Lung microvascular endothelial cell (primary cell): ENCODE results near the gene MAML2. TPM values are rescaled to one million over a fixed set of nuclear protein-coding genes. Genes with fewer than 3 reads are reported as not detected.

ENCODE experiments used
- DNase-seq, 2 donors: peaks; one replicate each; pipeline versions ENCODE4 v3.0.0 to v3.0.0-alpha.2; 2010; ENCODE audit warnings: low read depth in 2 of 2
- total RNA-seq: library from RNA; depleted of rRNA; stranded (reverse); fragments of >200 nt; gene quantifications from 2 replicates; pipeline ENCODE4 v1.2.1, GENCODE V29; 2014

The MAML2 gene
- total RNA-seq, 1 donor from 2014 or later, result 5.2 TPM

DNA sequence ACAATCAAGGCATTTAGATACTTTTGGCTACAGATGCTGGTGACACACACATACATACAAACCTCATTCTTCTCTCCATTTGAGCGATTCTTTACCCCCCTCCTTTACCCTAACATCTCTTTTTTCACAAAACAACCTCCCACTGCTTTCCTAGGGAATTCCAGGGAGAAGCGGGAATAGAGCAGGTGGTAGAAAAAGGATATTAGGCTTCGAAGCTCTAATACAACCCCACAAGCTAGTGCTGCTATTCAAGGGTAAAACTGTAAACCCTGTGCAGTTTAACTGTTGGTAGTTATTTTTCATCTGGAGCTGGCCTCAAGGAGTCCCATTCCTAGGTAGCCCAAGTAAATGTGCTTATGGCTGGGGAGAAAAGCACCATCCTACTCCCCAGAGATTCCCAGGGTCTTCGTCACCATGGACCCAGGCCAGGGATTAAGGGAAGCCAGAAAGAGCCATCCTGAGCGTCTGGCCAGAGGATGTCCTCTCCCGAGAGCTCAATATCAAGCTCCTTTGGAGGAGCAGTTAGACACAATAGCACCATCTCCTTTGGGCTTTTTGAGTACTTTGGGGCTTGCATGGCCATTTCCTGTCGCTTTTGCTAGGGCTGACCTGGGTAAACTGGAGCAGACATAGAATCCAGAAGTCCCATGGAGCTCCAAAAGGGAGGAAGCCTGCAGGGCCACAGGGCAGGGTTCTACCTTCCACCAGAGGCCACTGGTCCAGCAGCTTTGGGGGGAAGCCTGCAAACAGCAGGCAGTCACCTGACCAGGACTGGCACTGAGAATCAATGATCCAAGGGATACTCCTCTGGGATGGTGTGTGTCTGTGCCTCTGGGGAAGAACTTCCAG is 3.1 kb downstream of the MAML2 start:
- peak in 1 of 2 donors; percentile 11 for DNase-seq

DNA sequence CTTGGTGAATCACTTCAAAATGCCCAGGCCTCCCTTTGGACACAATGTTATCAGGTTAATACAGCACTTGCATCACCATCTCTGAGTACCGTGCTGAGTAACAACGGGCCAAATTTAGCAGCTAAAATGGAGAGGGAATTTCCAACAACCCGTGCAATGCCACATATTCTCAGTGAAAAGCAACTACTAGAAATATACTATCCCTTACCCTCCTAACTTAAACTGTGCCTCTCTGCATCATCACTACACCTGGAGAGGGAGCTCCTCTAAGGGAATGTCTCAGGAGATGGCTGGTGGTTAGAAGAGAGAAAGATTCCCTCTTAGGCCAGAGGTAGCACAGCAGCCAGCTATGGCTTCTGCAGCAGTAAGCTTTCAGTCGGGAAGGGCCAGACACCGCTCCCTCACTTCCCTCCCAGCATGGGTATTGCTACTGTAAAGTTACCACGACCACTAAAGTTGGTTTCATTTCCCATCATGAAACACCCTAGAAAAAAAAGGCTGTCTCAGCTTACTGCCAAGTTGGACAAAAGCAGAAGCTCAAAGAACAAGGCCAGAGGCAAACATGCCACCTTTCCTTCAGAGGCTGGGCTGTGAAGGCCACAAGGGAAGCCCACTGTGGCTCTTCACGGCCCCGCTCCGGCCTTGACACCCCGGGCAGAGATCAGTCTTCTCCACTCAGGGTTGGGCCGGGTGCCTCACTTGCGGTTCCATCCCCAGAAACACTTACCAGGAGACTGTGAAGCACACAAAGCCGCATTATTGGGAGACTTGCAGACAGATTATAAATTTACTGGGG is 3.9 kb downstream of the MAML2 start:
- DNase-seq, result peak; percentile 60 to 62

DNA sequence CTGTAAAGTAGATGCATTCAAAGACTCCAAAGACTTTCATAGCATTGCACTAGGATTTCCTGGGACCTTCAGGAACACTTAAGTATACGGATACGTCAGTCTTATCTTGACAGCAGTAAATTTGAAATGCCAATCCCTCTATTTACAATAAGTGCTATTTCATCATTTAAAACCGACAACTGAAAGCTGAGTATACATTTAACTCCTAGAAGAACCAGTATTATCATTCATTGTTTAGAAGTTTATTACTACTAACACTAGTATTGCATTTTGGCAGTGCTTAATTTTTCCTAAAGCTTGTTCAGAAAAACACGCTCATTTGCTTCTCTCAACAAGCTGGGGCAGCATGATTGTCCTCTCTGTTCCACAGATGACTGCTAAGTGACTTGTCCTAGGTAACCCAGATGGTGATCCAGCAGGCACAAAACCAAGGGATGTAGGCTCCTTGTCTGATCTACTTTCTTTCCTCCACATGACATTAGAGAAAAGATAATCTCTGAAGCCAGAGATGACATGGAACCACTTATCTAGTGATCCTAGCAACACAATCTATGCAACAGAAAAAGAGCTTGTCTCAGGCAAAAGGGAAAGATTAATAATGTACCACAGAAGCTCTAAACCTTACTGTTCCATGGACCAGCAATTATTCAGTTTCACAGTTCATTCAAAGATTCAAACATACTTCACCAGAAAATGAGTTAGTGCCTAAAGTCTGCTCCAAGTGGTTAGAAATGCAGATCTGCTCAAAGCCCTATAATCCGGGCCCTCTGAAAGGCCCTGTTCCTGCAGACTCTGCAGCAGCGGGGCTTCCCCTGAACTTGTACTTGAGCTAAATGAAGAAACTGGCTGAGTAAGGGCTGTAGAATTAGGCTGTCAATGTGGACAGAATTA is 5.2 kb downstream of the MAML2 start:
- no peak for DNase-seq

DNA sequence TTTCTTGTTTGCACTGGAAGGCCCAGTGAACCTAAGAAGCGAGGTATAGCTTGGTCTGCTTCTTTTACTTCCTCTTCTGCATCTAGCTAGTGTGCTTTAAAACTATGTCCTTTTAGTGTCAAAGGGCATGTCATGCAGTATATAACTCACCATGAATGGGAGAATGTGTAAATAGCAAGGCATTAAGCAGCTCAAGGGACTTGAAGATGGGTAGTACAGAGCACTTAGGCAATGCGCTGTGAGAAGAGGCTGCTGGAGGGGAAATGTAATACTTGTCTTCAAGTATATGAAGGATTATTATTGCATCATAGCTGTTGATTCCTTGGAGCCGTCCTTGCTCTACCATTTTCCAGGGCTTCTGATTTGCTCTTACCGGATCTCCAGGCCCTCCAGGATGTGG is 7.6 kb downstream of the MAML2 start:
- DNase-seq, result no peak

DNA sequence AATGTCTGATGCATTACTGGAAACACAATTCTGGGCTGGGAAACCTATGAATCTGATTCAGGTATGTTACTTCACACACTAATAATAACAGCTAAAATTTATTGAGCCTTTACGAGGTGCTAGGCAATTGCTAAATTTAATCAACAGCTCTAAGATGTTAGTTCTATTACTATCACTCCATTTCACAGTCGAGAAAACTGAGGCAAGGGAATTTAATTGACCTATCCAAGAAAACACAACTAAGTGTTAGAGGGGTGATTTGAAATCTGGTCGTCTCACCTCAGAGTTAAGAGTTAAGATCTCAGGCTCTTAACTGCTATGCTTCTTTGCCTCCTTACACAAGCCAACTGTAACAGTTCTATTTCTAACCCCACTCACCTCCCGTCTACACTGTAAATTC is 8.8 kb downstream of the MAML2 start:
- no peak for DNase-seq

DNA sequence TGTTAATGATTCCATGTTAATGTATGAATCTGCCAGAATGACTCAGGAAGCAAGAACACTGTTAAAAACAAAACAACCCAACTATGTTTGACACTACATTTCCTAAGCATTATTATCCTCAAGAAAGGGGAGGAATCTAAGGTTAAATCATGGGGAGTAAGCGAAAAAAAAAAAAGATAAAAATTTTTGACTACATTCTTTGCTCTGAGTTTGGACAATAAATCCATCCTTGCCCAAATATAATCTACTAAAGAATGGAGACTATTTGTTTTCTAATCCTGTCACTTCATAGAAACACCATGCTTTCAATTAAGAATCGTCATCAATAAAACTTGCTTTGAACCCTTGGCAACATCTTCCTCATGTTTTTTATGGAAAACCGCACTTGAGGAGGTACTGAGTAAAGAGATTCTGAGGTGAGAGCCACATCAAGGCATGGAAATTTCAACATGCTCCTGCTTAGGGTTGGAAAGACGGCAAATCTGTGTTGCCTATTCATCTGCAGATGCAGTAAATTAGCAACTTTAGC is 9.7 kb downstream of the MAML2 start:
- DNase-seq, result no peak

DNA sequence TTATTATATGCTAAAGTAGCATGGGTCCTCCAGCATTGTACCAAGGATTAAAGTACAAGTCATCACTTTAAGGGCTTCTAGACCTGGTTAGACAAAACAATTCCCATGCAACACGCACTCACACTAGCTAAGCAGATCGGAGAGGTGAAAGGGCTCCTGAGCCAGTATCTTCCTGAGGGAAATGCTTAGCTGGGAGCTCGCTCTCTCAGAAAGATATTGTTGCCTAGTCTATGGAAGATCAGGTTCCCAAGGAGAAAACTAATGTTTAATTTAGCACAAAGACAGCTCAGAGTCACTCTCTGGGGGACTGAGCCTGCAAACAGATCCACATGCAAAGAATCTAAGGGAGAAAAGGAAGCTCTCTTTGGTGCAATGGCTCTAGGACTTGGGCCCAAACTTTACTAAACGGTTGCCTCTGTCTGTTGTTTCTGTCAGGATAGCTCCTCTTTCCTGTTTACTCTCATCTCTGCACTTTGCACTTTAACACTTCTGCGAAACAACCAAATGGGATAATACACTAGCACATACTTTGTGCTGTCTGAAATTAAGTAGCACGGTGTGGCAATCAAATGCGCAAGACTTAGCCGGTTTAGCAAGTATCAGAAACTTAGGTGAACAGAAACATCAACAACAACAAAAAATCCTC is 10.7 kb downstream of the MAML2 start:
- no peak for DNase-seq

DNA sequence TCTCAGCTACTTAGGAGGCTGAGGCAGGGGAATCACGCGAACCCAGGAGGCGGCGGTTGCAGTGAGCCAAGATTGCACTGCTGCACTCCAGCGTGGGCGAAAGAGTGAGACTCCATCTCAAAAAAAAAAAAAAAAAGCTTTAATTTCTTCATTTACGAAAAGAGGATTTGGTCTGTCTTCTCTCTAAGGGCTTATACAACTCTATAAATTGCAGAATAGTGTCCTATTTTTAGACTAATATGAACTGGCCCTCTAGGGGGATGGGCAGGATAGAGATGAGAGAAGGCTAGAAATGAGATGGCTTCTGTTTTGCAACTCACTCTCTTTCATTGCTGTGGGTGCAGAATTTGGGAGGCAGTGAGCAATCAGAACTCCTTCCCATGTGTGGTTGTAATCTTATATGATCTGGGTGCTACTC is 11.3 kb downstream of the MAML2 start:
- DNase-seq, result no peak

DNA sequence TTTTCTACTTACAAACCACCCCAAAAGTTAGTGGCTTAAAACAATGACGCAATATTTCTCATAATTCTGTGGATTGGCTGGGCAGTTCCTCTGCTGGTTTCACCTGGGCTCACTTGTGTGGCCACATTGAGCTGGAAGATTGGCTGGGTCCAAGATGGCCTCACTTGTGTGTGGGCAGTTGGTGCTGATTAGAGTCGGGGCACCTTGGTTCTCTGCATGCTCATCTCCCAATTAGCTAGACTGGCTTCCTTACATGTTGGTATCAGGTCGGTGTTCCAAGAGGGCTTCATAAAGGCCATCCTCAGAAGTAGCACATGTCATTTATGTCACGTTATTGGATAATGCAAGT is 12.5 kb downstream of the MAML2 start:
- DNase-seq, result no peak

DNA sequence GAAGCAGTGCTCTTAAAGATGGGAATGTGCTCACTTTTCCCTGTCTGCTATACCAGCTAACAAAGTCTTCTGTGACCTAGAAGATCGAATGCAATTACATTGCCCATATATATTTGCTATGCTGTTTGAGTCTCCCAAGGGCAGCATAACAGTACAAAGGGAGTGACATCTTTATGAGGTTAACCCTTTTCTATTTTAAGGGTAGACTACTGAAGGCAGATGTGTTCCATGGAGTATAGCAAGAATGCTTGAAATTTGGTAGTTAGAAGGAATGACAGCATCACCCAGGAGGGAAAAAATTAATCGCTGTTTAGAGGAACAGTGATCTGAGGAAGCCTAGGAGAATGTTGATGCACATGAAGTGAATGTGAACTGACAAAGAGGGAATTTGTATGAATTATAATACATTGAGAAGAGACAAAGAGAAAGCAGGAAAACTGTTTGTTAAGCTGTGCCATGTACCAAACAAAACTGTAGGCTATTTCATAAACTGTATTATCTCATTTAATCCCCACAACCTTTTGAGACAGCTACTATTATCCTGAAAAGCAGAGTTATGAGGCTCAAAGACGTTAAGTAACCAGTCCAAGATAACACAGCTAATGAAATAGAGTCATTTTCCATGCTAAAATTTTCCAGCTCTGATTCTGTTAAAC is 13.0 kb downstream of the MAML2 start:
- DNase-seq, result no peak

DNA sequence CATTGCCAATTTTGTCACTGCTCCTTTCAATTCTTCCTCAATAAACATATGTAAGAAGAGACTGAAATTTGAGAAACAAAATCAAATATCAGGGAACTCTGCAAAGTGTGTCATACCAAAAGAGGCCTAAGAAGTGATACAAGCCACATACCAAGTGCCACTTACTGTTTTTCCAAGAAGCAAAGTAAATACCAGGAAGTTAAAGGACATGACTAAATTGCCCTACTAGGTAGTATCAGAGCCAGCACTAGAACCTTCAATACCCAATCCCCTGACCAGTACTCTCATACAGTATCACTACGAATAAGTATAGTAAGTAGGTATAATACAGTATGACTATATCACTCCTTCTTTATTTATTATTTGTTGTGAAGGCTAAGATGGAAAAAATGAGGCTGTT is 13.6 kb downstream of the MAML2 start:
- DNase-seq, result no peak

DNA sequence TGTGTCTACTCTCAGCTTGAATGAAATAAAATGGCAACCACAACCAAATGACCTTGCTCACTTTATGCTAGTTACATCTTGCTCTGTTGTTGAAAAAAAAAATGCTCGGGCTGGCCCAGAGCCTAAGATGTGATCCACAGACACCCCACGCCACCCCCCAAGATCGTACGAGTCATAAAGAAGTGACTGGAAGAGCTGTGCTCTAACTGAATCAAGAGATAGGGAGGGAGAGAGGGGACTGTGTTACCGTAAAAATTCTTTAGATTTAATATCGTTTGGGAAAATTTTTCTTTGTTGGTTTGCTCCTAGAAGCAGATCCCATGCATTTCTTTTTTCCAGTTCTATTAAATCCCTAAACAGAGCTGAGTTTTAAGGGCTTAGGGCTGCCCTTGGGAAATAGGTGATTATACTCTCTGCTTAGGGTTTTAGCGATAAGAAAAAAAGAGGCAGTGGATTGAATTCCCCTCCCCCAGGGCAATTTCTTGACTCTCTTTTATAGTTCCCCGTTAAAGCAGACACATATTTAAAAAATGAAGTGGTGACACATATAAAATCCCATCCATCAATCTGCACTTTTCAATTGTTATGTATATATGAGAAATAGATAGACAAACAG is 14.5 kb downstream of the MAML2 start:
- no peak for DNase-seq

DNA sequence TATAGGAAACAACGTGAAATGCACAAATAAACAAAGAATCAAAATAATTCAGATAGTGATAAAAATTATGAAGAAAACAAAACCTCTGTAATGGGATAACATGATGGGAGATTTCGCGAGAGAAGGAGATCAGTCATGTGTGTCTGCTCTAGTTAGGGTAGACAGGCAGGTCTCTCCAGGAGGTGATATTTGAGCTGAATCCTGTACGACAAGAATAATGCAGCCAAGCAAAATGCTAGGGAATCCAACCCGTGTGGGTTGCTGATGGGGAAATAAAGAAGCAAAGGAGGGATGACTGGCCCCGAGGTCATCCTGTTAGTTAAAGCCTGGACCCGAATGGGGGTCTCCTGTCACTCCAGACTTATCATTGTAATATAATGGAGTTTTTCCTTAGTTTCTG is 16.0 kb downstream of the MAML2 start:
- DNase-seq, result no peak

DNA sequence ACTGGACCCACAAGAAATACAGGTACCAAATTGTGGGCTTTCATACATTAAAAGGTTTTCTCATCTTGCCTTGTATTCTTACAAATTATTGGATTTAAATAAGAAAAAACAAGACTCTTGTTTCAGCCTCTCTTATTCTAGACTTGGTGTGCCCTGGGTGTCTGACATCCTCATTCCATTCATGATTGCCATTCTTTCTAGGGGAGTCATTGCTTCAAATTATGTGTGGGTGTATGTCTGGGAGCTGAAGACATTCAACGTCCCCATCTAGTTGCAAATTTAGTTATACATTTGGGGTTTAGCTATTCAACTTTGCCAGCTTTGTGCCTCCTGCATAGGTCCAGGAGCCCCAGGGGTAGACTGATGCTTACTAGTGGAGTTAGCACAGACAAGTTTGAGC is 18.1 kb downstream of the MAML2 start:
- DNase-seq, result peak in 1 of 2 donors; percentile 29

DNA sequence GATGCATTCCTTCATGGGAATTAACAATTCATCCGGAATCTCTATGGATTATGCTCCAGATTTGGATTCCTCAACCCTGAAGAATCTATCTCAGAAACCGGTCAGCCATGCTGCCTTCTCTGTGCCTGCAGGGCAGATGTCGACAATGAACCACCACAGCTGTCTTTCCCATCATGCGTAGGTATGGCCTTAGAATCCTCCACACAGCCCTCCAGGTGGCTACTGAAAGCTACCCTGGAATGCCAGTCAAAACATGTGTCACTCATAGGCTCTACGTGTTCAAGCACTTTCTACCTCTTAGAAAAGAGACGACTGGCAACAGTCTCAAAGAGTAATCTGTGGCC is 19.4 kb downstream of the MAML2 start:
- DNase-seq, result no peak

DNA sequence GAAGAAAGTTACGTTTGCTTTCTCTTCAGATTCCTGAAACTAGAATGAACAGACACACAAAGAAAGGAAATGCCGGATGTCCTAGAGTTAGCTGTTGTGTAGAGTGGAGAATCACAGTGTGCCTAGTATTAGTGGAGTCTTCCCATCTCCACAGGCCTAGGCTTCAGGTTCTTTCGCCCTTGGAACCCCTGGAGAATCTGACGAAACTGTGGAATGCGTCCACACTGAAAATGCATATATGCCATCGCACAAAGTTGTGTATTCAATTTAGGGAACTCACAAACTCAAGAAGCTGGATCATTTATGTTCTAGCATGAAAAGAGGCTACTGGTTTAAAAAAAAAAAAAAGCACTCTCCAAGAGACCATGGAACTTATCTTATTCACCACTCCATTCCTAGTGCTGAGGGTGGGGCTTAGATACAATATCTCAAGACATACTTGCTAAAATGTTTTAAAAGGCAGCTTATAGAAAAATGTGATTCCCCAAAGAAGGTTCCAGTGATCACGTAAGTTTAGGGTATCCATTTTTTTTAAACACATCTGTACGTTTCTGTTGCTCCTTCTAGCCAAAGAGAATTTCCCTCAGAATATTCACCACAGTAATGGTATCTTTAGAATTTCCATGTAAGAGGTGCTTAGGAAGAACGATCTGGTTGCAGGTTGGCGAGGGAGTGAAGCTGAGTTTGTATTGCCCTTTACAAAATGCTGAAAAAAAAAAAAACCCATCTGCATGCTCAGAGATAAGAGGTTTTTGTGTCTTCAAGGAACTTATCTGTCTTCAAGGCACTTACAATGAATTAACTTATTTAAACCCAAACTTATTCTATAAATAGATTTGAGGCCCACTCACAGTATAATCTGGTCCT is 20.0 kb downstream of the MAML2 start:
- no peak for DNase-seq

DNA sequence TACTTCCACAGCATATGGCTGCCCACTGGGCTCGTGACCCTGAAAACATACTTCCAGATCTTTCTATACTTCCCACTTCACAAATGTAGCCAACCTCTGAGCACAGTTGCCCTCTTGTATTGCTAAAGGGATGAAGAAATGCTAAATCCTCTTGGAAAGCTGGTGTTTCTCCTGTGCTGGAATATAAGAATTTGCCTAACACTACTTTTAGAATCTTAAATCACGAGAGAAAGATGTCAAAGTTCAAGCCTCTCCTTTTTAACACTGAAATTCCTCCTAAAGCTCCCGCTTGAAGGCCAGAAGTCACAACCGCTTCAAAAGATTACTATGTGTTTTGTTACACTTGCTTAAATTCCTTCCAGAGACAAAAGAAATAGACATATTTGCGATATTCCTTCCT is 21.9 kb downstream of the MAML2 start:
- DNase-seq, result no peak

DNA sequence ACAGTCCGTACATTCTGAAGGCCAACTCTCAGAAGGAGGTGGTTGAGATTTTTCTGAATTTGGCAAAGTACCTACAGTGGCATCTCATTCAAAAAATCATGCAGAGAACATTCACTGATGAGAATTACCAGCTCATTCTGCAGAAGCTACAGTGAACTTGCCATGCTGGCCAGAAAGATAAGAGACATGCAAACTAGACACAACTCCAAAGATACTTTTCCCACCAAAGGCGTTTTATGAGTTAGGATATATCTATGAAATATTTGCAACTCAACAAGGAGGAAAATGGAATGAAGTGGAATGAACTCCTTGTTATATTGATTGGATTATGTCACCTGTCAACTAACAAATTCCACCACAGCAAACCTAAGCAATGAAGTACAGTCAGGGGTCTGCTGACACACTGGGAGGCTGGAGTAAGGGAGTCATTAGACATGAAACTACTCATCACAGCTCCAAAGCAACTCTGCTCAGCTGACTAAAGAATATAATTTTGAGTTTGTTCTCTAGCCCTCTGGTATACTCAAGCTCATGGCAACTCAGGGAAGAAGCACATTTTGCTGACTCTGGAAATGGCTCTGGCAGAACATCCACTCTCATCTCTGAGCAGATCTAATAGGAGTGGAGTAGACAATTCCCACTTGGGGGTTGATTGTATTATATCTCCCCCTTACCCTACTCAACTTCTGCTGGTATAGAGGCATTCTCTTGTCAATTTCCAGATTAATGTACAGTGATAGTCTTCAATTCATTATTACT is 22.9 kb downstream of the MAML2 start:
- no peak for DNase-seq

DNA sequence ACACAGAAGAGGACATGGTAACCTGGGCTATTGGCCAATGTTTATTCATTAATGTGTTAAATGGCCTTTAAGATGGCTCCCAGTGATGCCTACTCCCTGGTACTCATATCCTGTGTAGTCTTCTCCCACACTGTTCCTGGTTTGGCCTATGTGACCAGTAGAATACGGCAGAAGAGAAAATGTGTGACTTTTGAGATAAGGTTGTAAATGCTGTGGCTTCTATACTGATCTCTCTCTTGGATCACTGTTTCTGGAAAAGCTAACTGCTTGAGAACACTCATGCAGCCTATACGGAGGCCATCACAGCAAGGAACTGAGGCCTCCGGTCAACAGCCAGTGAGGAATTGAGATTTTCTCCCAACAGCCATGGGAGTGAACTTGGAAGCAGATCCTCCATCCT is 24.1 kb downstream of the MAML2 start:
- DNase-seq, result no peak
